Stimulated activated CD4-positive, alpha-beta T cell treated with anti-CD3 and anti-CD28 coated beads, Interleukin-2, amount 100 ng/mL, for 4 hours (primary cell): Measurements from ENCODE around the gene SLC38A8.

Source experiments
- DNase-seq: peaks from one replicate; pipeline ENCODE4 v3.0.0-alpha.2; 2020; ENCODE audit warnings: low read depth

Gene SLC38A8

DNA sequence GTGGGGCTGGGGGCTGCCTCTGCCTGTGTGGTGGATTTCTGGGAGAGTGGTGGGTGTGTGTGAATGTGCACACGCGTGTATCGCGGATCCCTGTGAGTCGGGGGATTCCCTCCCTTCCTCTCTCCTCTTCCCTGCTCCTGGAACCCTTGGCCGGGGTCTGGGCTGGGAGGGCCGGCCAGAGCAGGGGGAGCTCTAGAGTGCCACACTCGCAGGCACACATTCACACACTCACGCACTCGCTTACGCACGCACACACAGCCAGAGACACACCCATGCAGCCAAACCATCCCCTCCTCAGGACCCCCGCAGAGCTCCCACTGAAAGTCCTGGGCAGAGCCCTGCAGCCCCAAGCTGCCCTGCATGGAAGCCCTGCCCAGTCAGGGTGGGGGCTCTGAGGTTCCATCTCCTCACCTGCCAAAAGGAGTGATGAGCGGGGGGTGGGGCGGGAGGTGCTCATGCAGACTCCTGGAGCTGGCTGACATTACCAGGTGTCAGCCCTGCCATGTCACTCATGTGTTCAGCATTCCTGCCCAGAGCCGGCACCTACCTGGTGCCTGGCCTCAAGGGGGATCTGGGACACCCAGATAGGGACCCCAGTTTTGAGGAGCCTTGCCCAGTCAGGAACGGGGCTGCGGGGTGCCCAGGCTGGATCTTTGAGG, 72.7 kb downstream of the SLC38A8 start:
- no peak for DNase-seq

- DNase-seq: no peak
Measured at GRCh38 chr16:83968891-83969649, 73.5 kb downstream of the SLC38A8 start.

- DNase-seq: no peak
Measured at GRCh38 chr16:83968306-83968851, 74.2 kb downstream of the SLC38A8 start.

DNA sequence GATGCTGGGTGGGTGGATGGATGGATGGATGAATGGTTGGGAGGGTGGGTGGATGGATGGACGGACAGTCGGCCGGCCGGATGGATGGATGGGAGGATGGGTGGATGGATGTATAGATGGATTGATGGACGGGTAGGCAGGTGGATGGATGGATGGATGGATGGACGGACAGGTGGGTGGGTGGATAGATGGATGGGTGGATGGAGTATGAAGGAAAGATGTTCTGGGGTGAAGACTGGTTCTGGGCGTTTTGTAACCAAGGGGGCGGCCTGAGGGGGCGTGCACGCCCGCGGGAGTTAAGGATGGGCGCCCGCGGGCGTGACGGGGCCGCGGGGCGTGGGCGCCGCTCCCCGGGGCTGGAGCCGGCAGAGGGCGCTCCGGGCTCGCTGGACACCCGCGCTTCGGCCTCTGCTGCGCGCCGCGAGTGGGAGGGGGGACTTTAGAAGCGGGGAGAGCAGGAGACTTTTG, 74.7 kb downstream of the SLC38A8 start, which contains the start of gene NECAB2:
Gene NECAB2, plus strand, starts transcription at position 407 of the 468 bp plus-strand sequence. CDS start 405 bp downstream, outside the sequence.
- no peak for DNase-seq

- no peak for DNase-seq
Measured at GRCh38 chr16:83967091-83967490, 75.5 kb downstream of the SLC38A8 start.

DNA sequence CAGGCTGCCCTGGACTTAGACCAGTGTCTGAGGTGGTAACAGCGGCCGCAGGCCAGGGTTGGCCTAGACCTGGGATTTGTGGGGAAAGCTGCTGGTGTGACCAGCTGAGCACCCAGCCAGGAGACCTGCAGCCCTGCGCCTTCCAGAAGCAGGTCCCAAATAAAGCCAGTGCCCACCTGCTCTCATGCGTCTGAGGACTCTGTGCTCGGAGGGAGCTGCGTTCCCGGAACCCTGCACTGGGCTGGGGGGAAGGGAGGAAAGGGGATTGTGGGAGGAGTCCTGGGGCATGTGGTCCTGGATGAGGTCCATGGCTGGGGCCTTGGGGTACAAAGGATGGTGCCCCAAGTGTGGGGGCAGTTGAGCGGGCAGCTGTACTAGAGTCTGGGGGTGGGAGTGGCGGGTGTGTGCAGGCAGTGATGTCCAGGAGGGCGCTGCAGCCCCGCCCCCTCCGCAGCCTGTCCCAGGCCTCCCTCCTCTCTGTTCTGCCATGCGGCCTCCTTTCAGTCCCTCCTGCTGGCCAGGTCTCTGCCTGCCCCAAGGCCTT, 76.4 kb downstream of the SLC38A8 start:
- no peak for DNase-seq

DNA sequence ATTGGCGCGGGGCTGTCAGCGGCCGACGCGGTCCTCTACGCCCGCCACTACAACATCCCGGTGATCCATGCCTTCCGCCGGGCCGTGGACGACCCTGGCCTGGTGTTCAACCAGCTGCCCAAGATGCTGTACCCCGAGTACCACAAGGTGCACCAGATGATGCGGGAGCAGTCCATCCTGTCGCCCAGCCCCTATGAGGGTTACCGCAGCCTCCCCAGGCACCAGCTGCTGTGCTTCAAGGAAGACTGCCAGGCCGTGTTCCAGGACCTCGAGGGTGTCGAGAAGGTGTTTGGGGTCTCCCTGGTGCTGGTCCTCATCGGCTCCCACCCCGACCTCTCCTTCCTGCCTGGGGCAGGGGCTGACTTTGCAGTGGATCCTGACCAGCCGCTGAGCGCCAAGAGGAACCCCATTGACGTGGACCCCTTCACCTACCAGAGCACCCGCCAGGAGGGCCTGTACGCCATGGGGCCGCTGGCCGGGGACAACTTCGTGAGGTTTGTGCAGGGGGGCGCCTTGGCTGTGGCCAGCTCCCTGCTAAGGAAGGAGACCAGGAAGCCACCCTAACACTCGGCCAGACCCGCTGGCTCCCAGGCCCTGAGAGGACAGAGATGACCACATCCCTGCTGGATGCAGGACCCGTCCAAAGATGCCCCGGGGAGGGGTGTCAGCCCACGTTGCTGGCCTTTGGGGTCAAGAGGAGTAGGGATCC, 77.0 kb downstream of the SLC38A8 start:
- no peak for DNase-seq

DNA sequence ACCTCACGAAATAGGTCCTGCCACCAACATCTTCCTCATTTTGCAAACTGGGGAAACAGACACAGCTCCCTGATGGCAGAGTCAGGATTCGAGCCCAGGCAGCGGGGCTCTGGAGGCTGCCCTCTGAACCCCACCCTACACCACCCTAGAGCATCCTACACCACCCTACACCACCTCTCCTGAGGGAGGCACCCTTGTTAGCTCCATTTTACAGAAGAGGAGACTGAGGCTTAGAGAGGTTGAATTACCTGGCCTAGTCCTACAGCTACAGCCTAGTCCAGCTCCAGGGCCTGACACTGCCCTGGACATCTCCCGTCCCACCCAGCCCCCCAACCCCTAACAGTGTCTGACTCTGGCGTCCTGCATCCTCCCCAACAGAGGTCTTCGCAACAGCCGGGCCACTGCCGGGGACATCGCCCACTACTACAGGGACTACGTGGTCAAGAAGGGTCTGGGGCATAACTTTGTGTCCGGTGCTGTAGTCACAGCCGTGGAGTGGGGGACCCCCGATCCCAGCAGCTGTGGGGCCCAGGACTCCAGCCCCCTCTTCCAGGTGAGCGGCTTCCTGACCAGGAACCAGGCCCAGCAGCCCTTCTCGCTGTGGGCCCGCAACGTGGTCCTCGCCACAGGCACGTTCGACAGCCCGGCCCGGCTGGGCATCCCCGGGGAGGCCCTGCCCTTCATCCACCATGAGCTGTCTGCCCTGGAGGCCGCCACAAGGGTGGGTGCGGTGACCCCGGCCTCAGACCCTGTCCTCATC, 77.7 kb downstream of the SLC38A8 start:
- no peak for DNase-seq

- no peak for DNase-seq
Measured at GRCh38 chr16:83963277-83964119, 79.1 kb downstream of the SLC38A8 start.

DNA sequence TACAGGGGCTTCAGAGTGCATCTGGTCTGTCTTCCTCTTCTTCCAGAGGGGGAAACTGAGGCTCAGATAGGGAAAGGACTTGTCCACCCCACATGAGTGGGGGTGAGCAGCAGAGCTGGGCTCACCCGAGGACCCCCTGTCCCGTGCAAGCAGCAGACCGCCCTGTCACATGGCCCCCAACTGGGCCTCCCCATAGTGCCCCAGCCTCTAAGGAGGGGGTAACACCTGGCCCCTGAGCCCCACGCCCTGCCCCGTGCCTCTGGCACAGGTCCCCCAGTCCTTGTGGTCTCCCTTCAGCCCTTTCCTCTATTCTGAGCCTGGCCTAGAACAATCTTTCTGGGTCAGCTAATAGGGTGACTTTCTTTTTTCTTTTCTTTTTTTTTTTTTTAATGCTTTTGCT, 81.0 kb downstream of the SLC38A8 start:
- DNase-seq: no peak

GRCh38 chr16:83960521-83961249, 81.9 kb downstream of the SLC38A8 start:
- DNase-seq: no peak
